Esophagus muscularis mucosa (tissue), 4 donors: ENCODE results near the gene SPDYA.

Source experiments
- EP300 ChIP-seq: sonication (generic); formaldehyde crosslinking; IDR thresholded peaks from one replicate; pipeline ENCODE4 v1.6.1; 2017; ENCODE audit warnings: antibody characterized with exemption
- POLR2A ChIP-seq: fragments of 450-650 bp; IDR thresholded peaks from one replicate; pipeline ENCODE4 v1.6.1; 2017; ENCODE audit warnings: antibody characterized with exemption, moderate library complexity, mild to moderate bottlenecking, low read depth
- POLR2AphosphoS5 ChIP-seq, 2 donors: sonication (generic); formaldehyde crosslinking; IDR thresholded peaks; one replicate each; pipeline ENCODE4 v1.6.1; 2017; ENCODE audit warnings: antibody characterized with exemption in 2 of 2
- TF ChIP-seq, protein P1 (sequence below), 3 experiments: fragments of 200-600 bp in 2 of 3; fragments of 450-650 bp in 1 of 3; sonication (generic) in 2 of 3; IDR thresholded peaks; one replicate each; pipeline ENCODE4 v1.5.1; 2017 to 2019; ENCODE audit warnings: antibody characterized with exemption in 3 of 3, mild to moderate bottlenecking in 2 of 3, moderate library complexity in 1 of 3

DNA sequence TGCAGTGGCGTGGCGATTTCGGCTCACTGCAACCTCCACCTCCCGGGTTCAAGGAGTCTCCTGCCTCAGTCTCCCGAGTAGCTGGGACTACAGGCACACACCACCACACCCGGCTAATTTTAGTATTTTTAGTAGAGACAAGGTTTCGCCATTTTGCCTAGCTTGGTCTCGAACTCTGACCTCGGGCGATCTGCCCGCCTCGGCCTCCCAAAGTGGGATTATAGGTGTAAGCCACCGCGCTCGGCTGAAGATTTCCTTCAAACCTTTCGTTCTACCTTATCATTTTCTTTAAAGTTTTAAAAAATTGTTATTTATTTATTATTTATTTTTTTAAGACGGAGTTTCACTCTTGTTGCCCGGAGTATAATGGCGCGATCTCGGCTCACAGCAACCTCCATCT is 82.9 kb downstream of the SPDYA start:
- TF ChIP-seq, protein P1, sequence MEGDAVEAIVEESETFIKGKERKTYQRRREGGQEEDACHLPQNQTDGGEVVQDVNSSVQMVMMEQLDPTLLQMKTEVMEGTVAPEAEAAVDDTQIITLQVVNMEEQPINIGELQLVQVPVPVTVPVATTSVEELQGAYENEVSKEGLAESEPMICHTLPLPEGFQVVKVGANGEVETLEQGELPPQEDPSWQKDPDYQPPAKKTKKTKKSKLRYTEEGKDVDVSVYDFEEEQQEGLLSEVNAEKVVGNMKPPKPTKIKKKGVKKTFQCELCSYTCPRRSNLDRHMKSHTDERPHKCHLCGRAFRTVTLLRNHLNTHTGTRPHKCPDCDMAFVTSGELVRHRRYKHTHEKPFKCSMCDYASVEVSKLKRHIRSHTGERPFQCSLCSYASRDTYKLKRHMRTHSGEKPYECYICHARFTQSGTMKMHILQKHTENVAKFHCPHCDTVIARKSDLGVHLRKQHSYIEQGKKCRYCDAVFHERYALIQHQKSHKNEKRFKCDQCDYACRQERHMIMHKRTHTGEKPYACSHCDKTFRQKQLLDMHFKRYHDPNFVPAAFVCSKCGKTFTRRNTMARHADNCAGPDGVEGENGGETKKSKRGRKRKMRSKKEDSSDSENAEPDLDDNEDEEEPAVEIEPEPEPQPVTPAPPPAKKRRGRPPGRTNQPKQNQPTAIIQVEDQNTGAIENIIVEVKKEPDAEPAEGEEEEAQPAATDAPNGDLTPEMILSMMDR (IDR thresholded peaks at IDR 0.05), result no peak
- TF ChIP-seq POLR2AphosphoS5 (IDR thresholded peaks at IDR 0.05) (no peak), POLR2A (no peak), EP300 (no peak)
